ENCODE data around the gene DDN. TPM values are rescaled to one million over a fixed set of nuclear protein-coding genes. Genes with fewer than 3 reads are reported as not detected.

Gene DDN
- total and polyA plus RNA-seq, 10 donors: 0.09 to 2.0 (median 0.42) TPM; not detected in 1

DNA sequence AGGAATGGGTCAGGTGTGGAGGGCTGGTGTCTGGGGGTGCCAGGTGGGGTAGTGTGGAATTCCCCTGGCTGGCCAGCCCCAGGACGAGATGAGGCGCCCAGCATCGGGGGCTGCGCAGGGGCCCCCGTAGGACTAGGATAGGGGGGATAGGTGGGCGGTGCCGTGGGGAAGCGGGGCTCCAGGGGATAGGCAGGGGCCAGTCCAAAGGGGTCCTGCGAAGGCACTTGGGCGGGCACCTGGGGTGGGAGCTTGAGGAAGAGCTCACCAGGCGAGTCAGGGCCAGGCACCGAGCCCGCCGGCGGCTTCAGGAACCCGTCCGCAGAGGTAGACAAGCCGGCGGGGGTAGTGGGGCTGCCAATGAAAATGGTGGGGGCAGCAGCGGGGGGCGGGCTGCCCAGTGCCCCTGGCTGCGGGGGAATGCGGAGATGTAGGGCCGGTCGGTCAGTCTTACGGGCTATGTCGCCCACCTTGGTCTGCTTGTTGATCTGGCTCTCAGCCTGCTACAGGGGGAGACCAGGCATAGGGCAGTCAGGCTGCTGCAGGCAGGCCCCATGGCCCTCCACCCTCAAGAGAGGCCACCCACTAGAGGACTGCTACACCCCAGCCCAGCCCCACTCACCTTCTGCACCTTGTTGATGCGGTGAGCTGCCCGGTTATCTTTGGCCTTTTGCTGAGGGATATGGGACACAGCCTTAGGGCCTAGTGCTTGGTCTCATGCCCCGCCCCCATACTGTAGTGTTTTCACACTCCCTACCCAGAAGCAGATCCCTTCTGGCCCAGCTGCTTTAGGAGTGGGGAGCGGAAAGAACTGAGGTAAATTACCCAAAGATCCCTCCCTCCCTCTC is 42.1 kb upstream of the DDN start:
- Histone ChIP-seq H3K4me3 (no peak overlapping the region), H3K9me3 (no peaks in the 10 kb centered on the region), H3K4me1 (peaks cover 0 to 10% (median 0%) of the 10 kb centered on the region in 6 donors), H3K36me3 (peaks cover 14 to 100% (median 99%) of the 10 kb centered on the region in 6 donors), H3K27me3 (replicated peaks in 1 of 7) (no peaks in the 10 kb centered on the region), H3K27ac (no peak overlapping the region)
- intact Hi-C loops (cut with DNase I; ENCODE audit: low total_unique reads): no loop called here
- DNase-seq: no peak
- WGBS, 5 donors: 94 to 97% (median 96%) methylated on average over 27 to 31 of the region's 31 CpGs
- peak; percentile 7 to 50 (median 11) for TF ChIP-seq POLR2AphosphoS5 (IDR thresholded peaks at IDR 0.05)
- no peak for TF ChIP-seq POLR2A (IDR thresholded peaks at IDR 0.05)

DNA sequence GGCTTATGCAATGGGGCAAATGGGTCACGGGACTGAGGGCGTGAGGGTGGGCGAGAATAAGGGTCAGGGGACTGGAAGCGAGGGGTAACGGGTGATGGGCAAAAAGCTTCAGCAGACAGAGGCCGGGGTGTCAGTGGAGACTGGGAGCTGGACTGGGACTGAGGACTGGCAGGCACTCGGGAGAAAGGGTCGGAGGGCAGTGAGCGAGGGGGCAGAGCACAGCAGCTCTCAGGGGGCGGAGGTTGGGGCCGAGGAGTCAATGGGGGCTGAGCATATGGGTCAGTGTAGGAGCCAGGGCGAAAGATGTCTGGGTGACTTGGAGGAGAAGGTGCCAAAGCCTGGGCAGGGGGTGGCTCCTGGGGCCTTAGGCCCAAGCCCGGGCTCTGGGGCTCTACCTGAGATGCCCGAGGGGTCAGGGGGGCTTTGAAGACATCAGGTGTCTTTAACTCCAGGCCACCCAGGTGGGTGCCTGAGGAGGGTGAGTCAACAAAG is 41.2 kb upstream of the DDN start:
- no peak overlapping the region for H3K4me3 ChIP-seq
- peaks cover 13 to 100% (median 92%) of the 10 kb centered on the region in 6 donors for H3K36me3 ChIP-seq
- H3K27me3 ChIP-seq (replicated peaks in 1 of 7): no peaks in the 10 kb centered on the region
- TF ChIP-seq, protein P1, sequence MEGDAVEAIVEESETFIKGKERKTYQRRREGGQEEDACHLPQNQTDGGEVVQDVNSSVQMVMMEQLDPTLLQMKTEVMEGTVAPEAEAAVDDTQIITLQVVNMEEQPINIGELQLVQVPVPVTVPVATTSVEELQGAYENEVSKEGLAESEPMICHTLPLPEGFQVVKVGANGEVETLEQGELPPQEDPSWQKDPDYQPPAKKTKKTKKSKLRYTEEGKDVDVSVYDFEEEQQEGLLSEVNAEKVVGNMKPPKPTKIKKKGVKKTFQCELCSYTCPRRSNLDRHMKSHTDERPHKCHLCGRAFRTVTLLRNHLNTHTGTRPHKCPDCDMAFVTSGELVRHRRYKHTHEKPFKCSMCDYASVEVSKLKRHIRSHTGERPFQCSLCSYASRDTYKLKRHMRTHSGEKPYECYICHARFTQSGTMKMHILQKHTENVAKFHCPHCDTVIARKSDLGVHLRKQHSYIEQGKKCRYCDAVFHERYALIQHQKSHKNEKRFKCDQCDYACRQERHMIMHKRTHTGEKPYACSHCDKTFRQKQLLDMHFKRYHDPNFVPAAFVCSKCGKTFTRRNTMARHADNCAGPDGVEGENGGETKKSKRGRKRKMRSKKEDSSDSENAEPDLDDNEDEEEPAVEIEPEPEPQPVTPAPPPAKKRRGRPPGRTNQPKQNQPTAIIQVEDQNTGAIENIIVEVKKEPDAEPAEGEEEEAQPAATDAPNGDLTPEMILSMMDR (IDR thresholded peaks at IDR 0.05 in 8 of 11, conservative IDR thresholded peaks at IDR 0.05 in 3 of 11): no peak
- TF ChIP-seq POLR2A (IDR thresholded peaks at IDR 0.05) (no peak), POLR2AphosphoS5 (IDR thresholded peaks at IDR 0.05) (no peak)
- H3K27ac ChIP-seq: no peak overlapping the region
- no peak for DNase-seq
- no peaks in the 10 kb centered on the region for H3K9me3 ChIP-seq
- intact Hi-C loops (cut with DNase I; ENCODE audit: low total_unique reads): no loop called here
- peaks cover 0 to 10% (median 0%) of the 10 kb centered on the region in 6 donors for H3K4me1 ChIP-seq
- 91 to 96% (median 95%) methylated on average over 14 of the region's 14 CpGs for WGBS, 5 donors

DNA sequence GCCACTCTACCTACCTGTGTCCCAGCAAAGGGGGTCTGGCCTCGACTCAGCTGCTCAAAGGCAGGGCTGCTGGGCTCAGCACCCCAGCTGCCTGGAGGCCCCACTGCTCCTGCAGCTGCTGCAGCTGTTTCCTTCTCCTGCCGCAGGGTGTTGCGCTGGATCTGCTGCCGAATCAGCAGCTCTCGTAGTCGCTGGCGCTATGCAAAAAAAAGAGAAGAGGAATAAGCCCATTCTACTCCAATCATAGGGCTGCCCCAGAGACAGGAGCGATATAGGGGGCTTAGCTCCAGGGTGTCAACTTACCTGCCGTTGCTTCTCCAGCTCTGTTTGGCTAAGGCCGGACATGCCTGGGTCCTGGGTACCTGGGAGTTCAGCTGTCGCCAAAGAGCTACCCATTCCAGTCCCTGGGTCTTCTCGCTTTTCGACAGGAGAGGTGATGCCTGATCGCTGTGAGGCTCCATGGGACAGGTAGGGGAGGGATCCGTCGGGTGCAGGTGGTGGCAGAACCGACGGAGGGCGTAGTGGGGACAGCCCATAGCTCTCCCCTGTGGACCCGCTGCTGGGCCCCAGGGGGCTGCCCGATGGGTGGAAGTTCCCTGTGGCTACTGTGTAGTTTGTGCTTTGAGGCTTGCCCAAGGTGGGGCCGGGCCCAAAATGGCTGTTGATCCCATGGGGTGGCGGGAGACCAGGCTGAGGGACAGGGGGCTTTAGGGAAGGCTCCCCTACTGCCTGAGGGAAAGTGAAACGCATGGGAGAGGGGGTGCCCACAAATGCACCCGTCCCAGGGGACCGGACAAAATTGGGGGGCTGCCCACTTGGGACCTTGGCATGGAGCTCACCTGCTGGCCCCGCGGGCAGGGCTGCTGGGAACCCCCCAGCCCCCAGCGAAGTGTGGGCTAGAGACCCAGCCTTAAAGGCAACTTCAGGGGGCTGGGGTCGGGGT is 40.5 kb upstream of the DDN start:
- intact Hi-C loops (cut with DNase I; ENCODE audit: low total_unique reads): no loop called here
- peaks cover 0 to 10% (median 0%) of the 10 kb centered on the region in 6 donors for H3K4me1 ChIP-seq
- 90 to 94% (median 93%) methylated on average over 23 to 30 of the region's 30 CpGs for WGBS, 5 donors
- TF ChIP-seq POLR2A (IDR thresholded peaks at IDR 0.05) (no peak), POLR2AphosphoS5 (IDR thresholded peaks at IDR 0.05) (peak in 1 of 3 donors; percentile 42)
- no peaks in the 10 kb centered on the region for H3K9me3 ChIP-seq
- H3K27me3 ChIP-seq (replicated peaks in 1 of 7): no peaks in the 10 kb centered on the region
- H3K36me3 ChIP-seq: peaks cover 9 to 100% (median 92%) of the 10 kb centered on the region in 6 donors
- no peak for DNase-seq
- H3K27ac ChIP-seq: no peak overlapping the region
- H3K4me3 ChIP-seq: no peak overlapping the region

DNA sequence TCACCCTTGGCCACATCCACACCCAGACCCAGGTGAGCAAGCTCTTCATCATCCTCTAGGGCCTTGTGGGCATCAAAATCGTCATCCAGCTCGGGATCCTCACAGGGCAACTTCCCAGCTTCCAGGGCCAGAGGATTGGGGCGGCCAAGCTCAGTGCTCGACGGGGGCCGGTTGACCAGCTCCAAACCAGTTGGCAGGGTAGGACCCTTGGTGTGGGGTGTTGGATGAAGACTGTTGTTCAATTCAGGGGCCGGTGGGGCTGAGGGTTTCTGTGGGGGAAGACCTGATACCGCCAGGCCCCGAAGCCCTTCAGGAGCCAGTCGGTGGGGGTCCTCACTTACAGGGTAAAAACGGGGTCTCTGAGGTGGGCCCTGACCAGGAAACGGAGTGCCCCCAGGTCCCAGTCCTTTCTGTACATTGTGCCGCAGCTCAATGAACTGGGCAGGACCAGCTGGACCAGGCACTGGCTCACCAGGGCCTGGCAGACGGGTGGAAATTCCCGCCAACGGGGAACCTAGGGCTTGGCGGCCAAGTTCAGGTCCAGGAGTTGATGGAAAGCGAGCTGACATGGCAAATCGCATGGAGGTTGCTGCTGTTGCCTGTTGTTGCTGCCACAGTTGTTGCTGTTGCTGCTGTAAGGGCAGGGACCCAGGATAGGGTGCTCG is 39.2 kb upstream of the DDN start:
- Histone ChIP-seq H3K27me3 (replicated peaks in 1 of 7) (no peaks in the 10 kb centered on the region), H3K4me3 (no peak overlapping the region), H3K27ac (no peak overlapping the region), H3K9me3 (no peaks in the 10 kb centered on the region), H3K36me3 (peaks cover 8 to 100% (median 92%) of the 10 kb centered on the region in 6 donors), H3K4me1 (no peaks in the 10 kb centered on the region)
- 93 to 99% (median 96%) methylated on average over 13 to 20 of the region's 20 CpGs for WGBS, 5 donors
- no peak for DNase-seq
- intact Hi-C loops (cut with DNase I; ENCODE audit: low total_unique reads): no loop called here
- TF ChIP-seq, protein P1 (IDR thresholded peaks at IDR 0.05 in 8 of 11, conservative IDR thresholded peaks at IDR 0.05 in 3 of 11): no peak
- peak in 1 of 3 donors; percentile 11 for TF ChIP-seq POLR2AphosphoS5 (IDR thresholded peaks at IDR 0.05)
- no peak for TF ChIP-seq POLR2A (IDR thresholded peaks at IDR 0.05)

All from spleen (tissue), 11 donors.